ENCODE results near the gene LMBR1L. TPM values are rescaled to one million over a fixed set of nuclear protein-coding genes. Genes with fewer than 3 reads are reported as not detected.
A peak's percentile ranks its signal among the peaks of the same experiment; 100 is the strongest.

LMBR1L gene
- total RNA-seq, 2 donors from 2014 or later: 25.2 to 143 TPM

GRCh38 chr12:49121047-49121696 lies 10.5 kb upstream of the LMBR1L start:
- Histone ChIP-seq H3K27me3 (replicated peaks; ENCODE audit: insufficient read depth) (no peaks in the 10 kb centered on the region), H3K36me3 (no peaks in the 10 kb centered on the region), H3K4me1 (replicated peaks) (no peaks in the 10 kb centered on the region), H3K4me3 (no peak overlapping the region), H3K9me3 (no peaks in the 10 kb centered on the region), H3K27ac (no peak overlapping the region)
- DNase-seq (ENCODE audit: low spot score): peak; percentile 36
- WGBS: 21% methylated on average over 6 of the region's 6 CpGs
- TF ChIP-seq POLR2AphosphoS5 (IDR thresholded peaks at IDR 0.05) (peak; percentile 15), CTCF (IDR thresholded peaks at IDR 0.05) (peak in 3 of 4 experiments; percentile 45 to 56 (median 56)), POLR2A (IDR thresholded peaks at IDR 0.05) (no peak)
- intact Hi-C loops (cut with DNase I): loop anchor here (2.0 to 10.0 kb wide), 2 partner anchors 32 to 56 kb away; partner anchors contain the start of genes KMT2D and RHEBL1

- no peaks in the 10 kb centered on the region for H3K9me3 ChIP-seq
- no peaks in the 10 kb centered on the region for H3K27me3 ChIP-seq (replicated peaks; ENCODE audit: insufficient read depth)
- no peak for DNase-seq (ENCODE audit: low spot score)
- TF ChIP-seq POLR2AphosphoS5 (IDR thresholded peaks at IDR 0.05): no peak
- TF ChIP-seq CTCF (IDR thresholded peaks at IDR 0.05): no peak
- TF ChIP-seq POLR2A (IDR thresholded peaks at IDR 0.05): no peak
- WGBS: 46% methylated on average over 6 of the region's 6 CpGs
- peaks cover 0 to 3% of the 10 kb centered on the region in 2 donors for H3K36me3 ChIP-seq
- H3K4me1 ChIP-seq (replicated peaks): no peaks in the 10 kb centered on the region
- intact Hi-C loops (cut with DNase I): no loop called here
- peak overlapping the region; percentile 88 for H3K4me3 ChIP-seq
- peak overlapping the region; percentile 95 to 96 for H3K27ac ChIP-seq
Measured at GRCh38 chr12:49111206-49111605, 559 bp upstream of the LMBR1L start.

- 3% methylated on average over 33 of the region's 33 CpGs for WGBS
- H3K27me3 ChIP-seq (replicated peaks; ENCODE audit: insufficient read depth): no peaks in the 10 kb centered on the region
- TF ChIP-seq POLR2AphosphoS5 (IDR thresholded peaks at IDR 0.05): no peak
- no peak for TF ChIP-seq POLR2A (IDR thresholded peaks at IDR 0.05)
- peak overlapping the region; percentile 95 to 96 for H3K27ac ChIP-seq
- peak; percentile 36 for DNase-seq (ENCODE audit: low spot score)
- peak overlapping the region; percentile 88 for H3K4me3 ChIP-seq
- no peaks in the 10 kb centered on the region for H3K4me1 ChIP-seq (replicated peaks)
- intact Hi-C loops (cut with DNase I): no loop called here
- no peaks in the 10 kb centered on the region for H3K9me3 ChIP-seq
- peaks cover 0 to 3% of the 10 kb centered on the region in 2 donors for H3K36me3 ChIP-seq
Measured at GRCh38 chr12:49109641-49110463, 795 bp downstream of the LMBR1L start.

GRCh38 chr12:49108958-49109404 lies 1.7 kb downstream of the LMBR1L start:
- Histone ChIP-seq H3K36me3 (peaks cover 1 to 4% of the 10 kb centered on the region in 2 donors), H3K4me3 (peak overlapping the region in 1 of 2 donors; percentile 88), H3K27me3 (replicated peaks; ENCODE audit: insufficient read depth) (no peaks in the 10 kb centered on the region), H3K4me1 (replicated peaks) (no peaks in the 10 kb centered on the region), H3K27ac (peak overlapping the region; percentile 95 to 96), H3K9me3 (no peaks in the 10 kb centered on the region)
- WGBS: 26% methylated on average over 4 of the region's 4 CpGs
- no peak for DNase-seq (ENCODE audit: low spot score)
- intact Hi-C loops (cut with DNase I): no loop called here
- TF ChIP-seq CTCF (IDR thresholded peaks at IDR 0.05) (no peak), POLR2A (IDR thresholded peaks at IDR 0.05) (peak; percentile 63), POLR2AphosphoS5 (IDR thresholded peaks at IDR 0.05) (peak; percentile 74)

GRCh38 chr12:49105504-49106084 lies 5.1 kb downstream of the LMBR1L start:
- DNase-seq (ENCODE audit: low spot score): no peak
- no peak overlapping the region for H3K27ac ChIP-seq

More at GRCh38 chr12:49105504-49106084, 5.1 kb downstream of the LMBR1L start:
- no peak for TF ChIP-seq POLR2AphosphoS5 (IDR thresholded peaks at IDR 0.05)
- TF ChIP-seq POLR2A (IDR thresholded peaks at IDR 0.05): no peak
- TF ChIP-seq CTCF (IDR thresholded peaks at IDR 0.05): no peak
- Histone ChIP-seq H3K4me3 (no peak overlapping the region), H3K27me3 (replicated peaks; ENCODE audit: insufficient read depth) (no peaks in the 10 kb centered on the region), H3K36me3 (peaks cover 15 to 31% of the 10 kb centered on the region in 2 donors), H3K4me1 (replicated peaks) (no peaks in the 10 kb centered on the region), H3K9me3 (no peaks in the 10 kb centered on the region)
- intact Hi-C loops (cut with DNase I): no loop called here
- WGBS: 65% methylated on average over 9 of the region's 9 CpGs

All from prostate gland (tissue), 2 donors.